ENCODE data around the gene CALM1. TPM values are rescaled to one million over a fixed set of nuclear protein-coding genes. Genes with fewer than 3 reads are reported as not detected.

CALM1 gene
- total and polyA plus RNA-seq, 8 donors: 213 to 1,126 (median 356) TPM

DNA sequence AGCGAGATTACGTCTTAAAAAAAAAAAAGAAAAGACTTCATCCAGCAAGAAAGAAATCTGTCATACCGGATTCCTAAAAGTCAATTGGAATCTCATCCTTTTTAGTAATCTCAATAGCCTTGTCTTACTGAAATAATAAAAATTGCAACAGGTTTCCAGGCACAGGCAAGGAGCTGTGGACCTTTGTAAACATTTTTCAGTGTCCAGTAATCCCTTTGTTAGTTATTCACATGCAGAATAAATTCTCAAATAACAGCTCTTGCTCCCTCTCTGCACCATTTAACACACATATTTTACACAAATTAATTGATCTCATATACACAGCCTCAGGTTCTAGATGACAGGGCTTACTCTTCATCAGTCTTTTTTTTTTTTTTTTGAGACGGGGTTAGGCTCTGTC lies 22.0 kb upstream of the CALM1 start:
- H3K27ac ChIP-seq: no peak overlapping the region
- no peak for DNase-seq
- no peaks in the 10 kb centered on the region for H3K9me3 ChIP-seq
- TF ChIP-seq, protein P1, sequence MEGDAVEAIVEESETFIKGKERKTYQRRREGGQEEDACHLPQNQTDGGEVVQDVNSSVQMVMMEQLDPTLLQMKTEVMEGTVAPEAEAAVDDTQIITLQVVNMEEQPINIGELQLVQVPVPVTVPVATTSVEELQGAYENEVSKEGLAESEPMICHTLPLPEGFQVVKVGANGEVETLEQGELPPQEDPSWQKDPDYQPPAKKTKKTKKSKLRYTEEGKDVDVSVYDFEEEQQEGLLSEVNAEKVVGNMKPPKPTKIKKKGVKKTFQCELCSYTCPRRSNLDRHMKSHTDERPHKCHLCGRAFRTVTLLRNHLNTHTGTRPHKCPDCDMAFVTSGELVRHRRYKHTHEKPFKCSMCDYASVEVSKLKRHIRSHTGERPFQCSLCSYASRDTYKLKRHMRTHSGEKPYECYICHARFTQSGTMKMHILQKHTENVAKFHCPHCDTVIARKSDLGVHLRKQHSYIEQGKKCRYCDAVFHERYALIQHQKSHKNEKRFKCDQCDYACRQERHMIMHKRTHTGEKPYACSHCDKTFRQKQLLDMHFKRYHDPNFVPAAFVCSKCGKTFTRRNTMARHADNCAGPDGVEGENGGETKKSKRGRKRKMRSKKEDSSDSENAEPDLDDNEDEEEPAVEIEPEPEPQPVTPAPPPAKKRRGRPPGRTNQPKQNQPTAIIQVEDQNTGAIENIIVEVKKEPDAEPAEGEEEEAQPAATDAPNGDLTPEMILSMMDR (IDR thresholded peaks at IDR 0.05): no peak
- TF ChIP-seq POLR2AphosphoS5 (IDR thresholded peaks at IDR 0.05) (no peak), POLR2A (IDR thresholded peaks at IDR 0.05) (no peak), EP300 (IDR thresholded peaks at IDR 0.05) (no peak)
- 91 to 95% (median 91%) methylated on average over 4 of the region's 4 CpGs for WGBS, 5 donors
- no peaks in the 10 kb centered on the region for H3K27me3 ChIP-seq
- intact Hi-C loops (cut with DNase I; ENCODE audit: low total_unique reads): no loop called here
- no peaks in the 10 kb centered on the region for H3K4me1 ChIP-seq
- H3K4me3 ChIP-seq: no peak overlapping the region
- no peaks in the 10 kb centered on the region for H3K36me3 ChIP-seq

GRCh38 chr14:90375934-90376333 lies 20.9 kb upstream of the CALM1 start:
- WGBS, 5 donors: 74 to 83% (median 77%) methylated on average over 4 of the region's 4 CpGs
- DNase-seq: no peak
- intact Hi-C loops (cut with DNase I; ENCODE audit: low total_unique reads): no loop called here

DNA sequence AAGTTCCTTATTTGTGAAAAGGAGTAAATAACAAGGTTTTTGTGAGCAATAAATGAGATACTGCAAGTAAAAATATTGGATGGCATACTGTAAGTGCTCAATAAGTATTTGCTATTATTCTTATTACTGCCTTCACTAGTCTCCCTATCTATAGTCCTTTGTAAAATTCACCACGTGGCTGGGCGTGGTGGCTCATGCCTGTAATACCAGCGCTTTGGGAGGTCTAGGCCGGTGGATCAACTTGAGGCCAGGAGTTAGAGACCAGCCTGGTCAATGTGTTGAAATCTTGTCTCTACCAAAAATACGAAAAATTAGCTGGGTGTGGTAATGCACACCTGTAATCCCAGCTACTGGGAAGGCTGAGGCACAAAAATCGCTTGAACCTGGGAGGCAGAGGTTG lies 18.6 kb upstream of the CALM1 start:
- H3K4me3 ChIP-seq: no peak overlapping the region
- WGBS, 5 donors: 64 to 82% (median 78%) methylated on average over 6 of the region's 6 CpGs
- H3K9me3 ChIP-seq: no peaks in the 10 kb centered on the region
- peaks cover 13 to 20% (median 16%) of the 10 kb centered on the region in 4 donors for H3K4me1 ChIP-seq
- H3K27ac ChIP-seq: no peak overlapping the region
- no peak for DNase-seq
- no peaks in the 10 kb centered on the region for H3K27me3 ChIP-seq
- TF ChIP-seq POLR2AphosphoS5 (IDR thresholded peaks at IDR 0.05): no peak
- no peak for TF ChIP-seq EP300 (IDR thresholded peaks at IDR 0.05)
- TF ChIP-seq POLR2A (IDR thresholded peaks at IDR 0.05): no peak
- intact Hi-C loops (cut with DNase I; ENCODE audit: low total_unique reads): no loop called here
- H3K36me3 ChIP-seq: no peaks in the 10 kb centered on the region

More at GRCh38 chr14:90375934-90376333, 20.9 kb upstream of the CALM1 start:
- peaks cover 0 to 6% (median 2%) of the 10 kb centered on the region in 4 donors for H3K4me1 ChIP-seq
- no peak overlapping the region for H3K4me3 ChIP-seq
- H3K9me3 ChIP-seq: no peaks in the 10 kb centered on the region
- no peaks in the 10 kb centered on the region for H3K27me3 ChIP-seq
- H3K27ac ChIP-seq: no peak overlapping the region
- no peaks in the 10 kb centered on the region for H3K36me3 ChIP-seq
- TF ChIP-seq POLR2A (IDR thresholded peaks at IDR 0.05) (no peak), POLR2AphosphoS5 (IDR thresholded peaks at IDR 0.05) (no peak), EP300 (IDR thresholded peaks at IDR 0.05) (no peak)
- TF ChIP-seq, protein P1 (IDR thresholded peaks at IDR 0.05): no peak

- TF ChIP-seq, protein P1 (IDR thresholded peaks at IDR 0.05): no peak
- TF ChIP-seq EP300 (IDR thresholded peaks at IDR 0.05) (no peak), POLR2A (IDR thresholded peaks at IDR 0.05) (no peak), POLR2AphosphoS5 (IDR thresholded peaks at IDR 0.05) (no peak)
- DNase-seq: no peak
Measured at GRCh38 chr14:90379106-90379505, 17.7 kb upstream of the CALM1 start.

GRCh38 chr14:90381011-90381786 lies 15.6 kb upstream of the CALM1 start:
- 53 to 64% (median 55%) methylated on average over 8 of the region's 8 CpGs for WGBS, 5 donors
- peak overlapping the region; percentile 71 to 100 (median 99) for H3K27ac ChIP-seq
- H3K4me1 ChIP-seq: peaks cover 14 to 37% (median 30%) of the 10 kb centered on the region in 4 donors
- H3K36me3 ChIP-seq: no peaks in the 10 kb centered on the region
- peak; percentile 34 to 79 for DNase-seq
- TF ChIP-seq, protein P1 (IDR thresholded peaks at IDR 0.05): no peak
- TF ChIP-seq POLR2A (IDR thresholded peaks at IDR 0.05): no peak
- TF ChIP-seq POLR2AphosphoS5 (IDR thresholded peaks at IDR 0.05): peak; percentile 29 to 67 (median 65)
- TF ChIP-seq EP300 (IDR thresholded peaks at IDR 0.05): peak; percentile 20
- H3K27me3 ChIP-seq: no peaks in the 10 kb centered on the region
- H3K4me3 ChIP-seq: peak overlapping the region in 1 of 4 donors; percentile 43
- H3K9me3 ChIP-seq: no peaks in the 10 kb centered on the region
- intact Hi-C loops (cut with DNase I; ENCODE audit: low total_unique reads): no loop called here

More at GRCh38 chr14:90379106-90379505, 17.7 kb upstream of the CALM1 start:
- intact Hi-C loops (cut with DNase I; ENCODE audit: low total_unique reads): no loop called here
- Histone ChIP-seq H3K27ac (no peak overlapping the region), H3K4me1 (peaks cover 14 to 24% (median 20%) of the 10 kb centered on the region in 4 donors), H3K36me3 (no peaks in the 10 kb centered on the region), H3K9me3 (no peaks in the 10 kb centered on the region), H3K27me3 (no peaks in the 10 kb centered on the region), H3K4me3 (no peak overlapping the region)
- 26 to 51% (median 44%) methylated on average over 2 of the region's 2 CpGs for WGBS, 5 donors
